ENCODE data around the gene ARPIN.

Gene ARPIN

GRCh38 chr15:89852342-89852995 lies 60.3 kb downstream of the ARPIN start:
- TF ChIP-seq CTCF (IDR thresholded peaks at IDR 0.05; ENCODE audit: control insufficient read depth, extremely low read depth, insufficient read depth), result no peak
- DNase-seq (ENCODE audit: low read depth), result no peak
- H3K4me3 ChIP-seq (ENCODE audit: low read depth, low read length), result no peak overlapping the region

DNA sequence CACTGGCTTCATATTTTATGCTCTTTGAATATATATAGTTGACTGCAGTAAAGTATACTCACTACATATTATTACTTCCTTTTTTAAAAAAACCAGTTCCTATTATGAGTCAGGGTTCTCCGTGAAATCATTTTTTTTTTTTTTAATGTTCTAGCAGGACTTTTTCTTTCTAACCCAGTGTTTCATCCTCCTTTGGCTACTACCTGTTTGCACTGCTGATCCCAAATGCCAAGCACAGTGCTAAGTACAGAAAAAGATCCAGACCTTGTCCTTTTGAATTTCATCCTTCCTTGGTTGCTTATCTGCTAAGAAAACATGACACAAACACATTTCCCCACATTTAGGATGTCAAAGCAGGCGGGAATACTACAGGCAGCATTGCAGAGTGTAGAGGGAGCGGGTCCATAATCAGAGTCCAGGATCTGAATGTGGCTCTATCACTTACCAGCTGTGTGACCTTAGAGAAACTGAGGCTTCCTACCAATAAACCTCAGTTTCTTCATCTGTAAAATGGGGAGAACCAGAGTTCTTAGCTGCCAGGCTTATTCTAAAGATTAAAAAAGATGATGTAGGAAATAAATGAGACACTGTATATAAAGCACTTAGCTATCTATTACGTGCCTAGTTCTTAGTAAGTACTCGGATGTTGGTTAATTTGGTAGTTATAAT lies 60.9 kb downstream of the ARPIN start:
- no peak for DNase-seq (ENCODE audit: low read depth)
- TF ChIP-seq CTCF (IDR thresholded peaks at IDR 0.05; ENCODE audit: control insufficient read depth, extremely low read depth, insufficient read depth), result no peak

GRCh38 chr15:89848970-89849292 lies 63.8 kb downstream of the ARPIN start:
- no peak overlapping the region for H3K4me3 ChIP-seq (ENCODE audit: low read depth, low read length)
- no peak for TF ChIP-seq CTCF (IDR thresholded peaks at IDR 0.05; ENCODE audit: control insufficient read depth, extremely low read depth, insufficient read depth)
- DNase-seq (ENCODE audit: low read depth), result no peak

More for the DNA sequence above, 60.9 kb downstream of the ARPIN start:
- no peak overlapping the region for H3K4me3 ChIP-seq (ENCODE audit: low read depth, low read length)

- DNase-seq (ENCODE audit: low read depth), result no peak
- no peak overlapping the region for H3K4me3 ChIP-seq (ENCODE audit: low read depth, low read length)
- no peak for TF ChIP-seq CTCF (IDR thresholded peaks at IDR 0.05; ENCODE audit: control insufficient read depth, extremely low read depth, insufficient read depth)
Observed at GRCh38 chr15:89847101-89847500, 65.7 kb downstream of the ARPIN start.

GRCh38 chr15:89845305-89845893 lies 67.4 kb downstream of the ARPIN start:
- no peak for TF ChIP-seq CTCF (IDR thresholded peaks at IDR 0.05; ENCODE audit: control insufficient read depth, extremely low read depth, insufficient read depth)
- DNase-seq (ENCODE audit: low read depth), result no peak
- no peak overlapping the region for H3K4me3 ChIP-seq (ENCODE audit: low read depth, low read length)

Data from LNCaP clone FGC (cell line).